ENCODE measurements around the gene SERPINE1. TPM values are rescaled to one million over a fixed set of nuclear protein-coding genes. Genes with fewer than 3 reads are reported as not detected.
A peak's percentile ranks its signal among the peaks of the same experiment; 100 is the strongest.
"Not testable (repeated sequence)": the region's sequence is repeated elsewhere in the genome, so short reads cannot be mapped to it uniquely, and the experiment has no call there.

Gene SERPINE1
- total RNA-seq, result 4.3 TPM

- DNase-seq (ENCODE audit: low spot score), result peak; percentile 94
Measured at GRCh38 chr7:101126651-101127459, at the start of gene SERPINE1. Gene SERPINE1, plus strand, starts transcription at chr7:101127104. Its CDS starts 1,290 bp downstream, at chr7:101128394.

- DNase-seq (ENCODE audit: low spot score), result peak; percentile 85
Measured at GRCh38 chr7:101077303-101078086, 49.4 kb upstream of the SERPINE1 start.

GRCh38 chr7:101081432-101081831 lies 45.5 kb upstream of the SERPINE1 start:
- no peak for DNase-seq (ENCODE audit: low spot score)

DNA sequence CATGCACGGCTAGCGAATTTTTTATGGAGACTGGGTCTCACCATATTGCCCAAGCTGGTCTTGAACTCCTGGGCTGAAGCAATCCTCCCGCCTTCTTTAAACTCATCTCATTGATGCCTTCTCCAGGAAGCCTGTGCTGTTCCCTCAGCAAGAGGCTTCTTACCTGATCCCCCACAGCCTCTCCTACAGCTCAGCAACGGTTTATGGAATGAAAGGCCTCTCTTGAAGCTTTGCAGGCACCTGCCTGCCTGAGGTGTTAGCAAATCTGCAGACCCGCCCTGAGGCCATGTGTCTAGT lies 42.1 kb upstream of the SERPINE1 start:
- DNase-seq (ENCODE audit: low spot score), result no peak

- peak; percentile 93 for DNase-seq (ENCODE audit: low spot score)
Measured at GRCh38 chr7:101085162-101085964, 41.5 kb upstream of the SERPINE1 start, which contains the start of gene TRIM56. Gene TRIM56, plus strand, starts transcription at chr7:101085481. Its CDS starts 1,832 bp downstream, at chr7:101087313.

- no peak for DNase-seq (ENCODE audit: low spot score)
Measured at GRCh38 chr7:101087334-101088068, 39.4 kb upstream of the SERPINE1 start.

DNA sequence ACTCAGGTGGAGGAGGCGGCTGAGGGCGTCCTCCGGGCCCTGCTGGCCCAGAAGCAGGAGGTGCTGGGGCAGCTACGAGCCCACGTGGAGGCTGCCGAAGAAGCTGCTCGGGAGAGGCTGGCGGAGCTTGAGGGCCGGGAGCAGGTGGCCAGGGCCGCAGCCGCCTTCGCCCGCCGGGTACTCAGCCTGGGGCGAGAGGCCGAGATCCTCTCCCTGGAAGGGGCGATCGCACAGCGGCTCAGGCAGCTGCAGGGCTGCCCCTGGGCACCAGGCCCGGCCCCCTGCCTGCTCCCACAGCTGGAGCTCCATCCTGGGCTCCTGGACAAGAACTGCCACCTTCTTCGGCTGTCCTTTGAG lies 38.9 kb upstream of the SERPINE1 start:
- no peak for DNase-seq (ENCODE audit: low spot score)

- DNase-seq (ENCODE audit: low spot score), result no peak
Measured at GRCh38 chr7:101088858-101089529, 37.9 kb upstream of the SERPINE1 start.

GRCh38 chr7:101089876-101090275 lies 37.0 kb upstream of the SERPINE1 start:
- DNase-seq (ENCODE audit: low spot score), result no peak

DNA sequence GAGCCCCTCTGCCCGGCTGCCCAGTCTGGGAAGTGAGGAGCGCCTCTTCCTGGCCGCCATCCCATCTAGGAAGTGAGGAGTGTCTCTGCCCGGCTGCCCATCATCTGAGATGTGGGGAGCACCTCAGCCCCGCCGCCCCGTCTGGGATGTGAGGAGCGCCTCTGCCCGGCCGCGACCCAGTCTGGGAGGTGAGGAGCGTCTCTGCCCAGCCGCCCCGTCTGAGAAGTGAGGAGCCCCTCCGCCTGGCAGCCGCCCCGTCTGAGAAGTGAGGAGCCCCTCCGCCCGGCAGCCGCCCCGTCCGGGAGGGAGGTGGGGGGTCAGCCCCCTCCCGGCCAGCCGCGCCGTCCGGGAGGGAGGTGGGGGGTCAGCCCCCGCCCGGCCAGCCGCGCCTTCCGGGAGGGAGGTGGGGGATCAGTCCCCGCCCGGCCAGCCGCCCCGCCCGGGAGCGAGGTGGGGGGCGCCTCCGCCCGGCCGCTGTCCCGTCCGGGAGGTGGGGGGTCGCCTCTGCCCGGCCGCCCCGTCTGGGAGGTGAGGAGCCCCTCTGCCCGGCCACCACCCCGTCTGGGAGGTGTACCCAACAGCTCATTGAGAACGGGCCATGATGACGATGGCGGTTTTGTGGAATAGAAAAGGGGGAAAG lies 34.5 kb upstream of the SERPINE1 start:
- not testable (repeated sequence) for DNase-seq (ENCODE audit: low spot score)

- DNase-seq (ENCODE audit: low spot score), result no peak
Measured at GRCh38 chr7:101093906-101094305, 33.0 kb upstream of the SERPINE1 start.

- DNase-seq (ENCODE audit: low spot score), result no peak
Measured at GRCh38 chr7:101094376-101094775, 32.5 kb upstream of the SERPINE1 start.

DNA sequence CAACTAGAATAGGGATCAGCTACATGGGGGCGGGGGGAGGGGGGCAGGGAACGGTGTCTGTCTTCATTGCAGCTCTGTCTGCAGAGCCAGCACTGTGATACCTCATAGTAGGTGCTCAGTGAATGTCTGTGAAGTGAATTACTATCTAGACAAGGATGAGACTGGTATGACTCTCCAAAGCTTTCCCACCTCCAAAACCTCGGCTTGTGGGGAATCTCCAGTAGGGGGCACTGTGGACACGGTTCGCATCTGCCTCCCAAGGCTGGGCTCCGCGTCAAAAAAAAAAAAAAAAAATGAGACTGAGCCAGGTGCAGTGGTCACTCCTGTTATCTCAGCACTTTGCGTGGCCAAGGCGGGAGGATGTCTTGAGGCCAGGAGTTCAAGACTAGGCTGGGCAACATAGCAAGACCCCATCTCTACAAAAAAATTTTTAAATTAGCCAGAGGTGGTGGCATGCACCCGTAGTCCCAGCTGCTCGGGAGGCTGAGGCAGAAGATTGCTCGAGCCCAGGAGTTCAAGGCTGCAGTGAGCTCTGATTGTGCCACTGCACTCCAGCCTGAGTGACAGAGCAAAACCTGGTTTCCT lies 32.0 kb upstream of the SERPINE1 start:
- no peak for DNase-seq (ENCODE audit: low spot score)

- DNase-seq (ENCODE audit: low spot score), result no peak
Measured at GRCh38 chr7:101096331-101096956, 30.5 kb upstream of the SERPINE1 start.

DNA sequence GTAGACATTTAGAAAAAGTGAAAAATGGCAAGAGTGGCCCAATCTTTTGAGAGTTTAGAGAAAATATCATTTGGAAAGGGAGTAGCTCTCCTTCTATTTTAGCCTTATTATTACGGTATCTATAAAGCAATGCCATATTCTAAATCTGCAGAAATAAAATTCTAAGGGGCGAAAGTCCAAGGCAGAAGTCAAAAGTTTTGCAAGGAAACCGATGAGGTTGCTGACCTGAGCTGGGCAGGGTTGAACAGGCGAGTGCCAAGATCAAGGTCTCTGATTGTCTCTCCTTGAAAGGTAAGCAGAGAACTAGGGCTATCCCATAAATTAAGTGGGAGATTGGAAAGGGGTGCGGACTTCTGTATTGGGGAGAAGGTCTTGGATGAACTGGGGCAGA lies 30.0 kb upstream of the SERPINE1 start:
- DNase-seq (ENCODE audit: low spot score), result no peak

DNA sequence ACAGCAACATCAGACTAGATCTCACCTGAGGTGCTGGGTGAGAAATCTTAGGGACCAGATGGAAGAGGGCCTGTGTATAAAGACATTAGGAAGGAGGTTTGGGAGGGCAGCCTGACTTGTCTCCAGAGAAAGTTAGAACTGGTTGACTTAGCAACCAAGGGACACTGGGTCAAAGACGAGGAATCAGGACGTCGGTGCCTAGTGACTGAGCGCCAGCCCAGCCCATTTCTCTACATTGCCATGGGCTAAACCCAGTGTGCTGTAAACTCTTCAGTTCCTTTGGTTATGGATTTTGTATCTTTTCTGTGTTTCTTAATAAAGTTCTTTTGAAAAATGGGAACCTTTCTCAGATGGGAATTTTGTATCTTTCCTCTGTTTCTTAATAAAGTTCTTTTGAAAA lies 29.3 kb upstream of the SERPINE1 start:
- DNase-seq (ENCODE audit: low spot score), result no peak

GRCh38 chr7:101099969-101100781 lies 26.7 kb upstream of the SERPINE1 start:
- peak; percentile 96 for DNase-seq (ENCODE audit: low spot score)

Measured in ureter (tissue), 1 donor.